Gastroesophageal sphincter (tissue), 4 donors: ENCODE results near the gene CTNNA1. TPM values are rescaled to one million over a fixed set of nuclear protein-coding genes. Genes with fewer than 3 reads are reported as not detected.

Experiments
- ATAC-seq: fragments of 150-250 bp; one replicate; pipeline ENCODE4 v1.9.1; 2016; ENCODE audit warnings: mild to moderate bottlenecking, moderate library complexity
- H3K27ac ChIP-seq, 4 donors: fragments of 200-600 bp; sonication (generic) in 3 of 4; 1 replicate in 3 of 4; 2 replicates in 1 of 4; pipeline ENCODE4 v1.5.1; 2016 to 2019
- H3K27me3 ChIP-seq: fragments of 200-600 bp; sonication (generic); one replicate; pipeline ENCODE4 v1.5.1; 2019
- H3K36me3 ChIP-seq, 2 donors: fragments of 200-600 bp; sonication (generic); one replicate each; pipeline ENCODE4 v1.5.1; 2019; ENCODE audit warnings: control low read depth in 1 of 2
- H3K4me1 ChIP-seq, 3 donors: fragments of 200-600 bp; sonication (generic); 1 replicate in 2 of 3; 2 replicates in 1 of 3; pipeline ENCODE4 v1.5.1; 2016 to 2019; ENCODE audit warnings: control low read depth in 2 of 3
- H3K4me3 ChIP-seq, 2 donors: fragments of 200-600 bp; sonication (generic); one replicate each; pipeline ENCODE4 v1.5.1; 2019; ENCODE audit warnings: mild to moderate bottlenecking in 1 of 2, moderate library complexity in 1 of 2
- H3K9me3 ChIP-seq, 3 donors: fragments of 200-600 bp; sonication (generic); one replicate each; pipeline ENCODE4 v1.5.1; 2017 to 2019; ENCODE audit warnings: control low read depth in 2 of 3
- EP300 ChIP-seq: sonication (generic); formaldehyde crosslinking; IDR thresholded peaks from one replicate; pipeline ENCODE4 v1.6.1; 2017; ENCODE audit warnings: antibody characterized with exemption, mild to moderate bottlenecking
- POLR2A ChIP-seq, 2 donors: fragments of 450-650 bp; IDR thresholded peaks; one replicate each; pipeline ENCODE4 v1.6.1; 2017; ENCODE audit warnings: antibody characterized with exemption in 2 of 2, mild to moderate bottlenecking in 2 of 2, moderate library complexity in 1 of 2
- POLR2AphosphoS5 ChIP-seq: sonication (generic); formaldehyde crosslinking; IDR thresholded peaks from one replicate; pipeline ENCODE4 v1.6.1; 2017; ENCODE audit warnings: antibody characterized with exemption
- WGBS, 2 donors: methylation state at CpG; one replicate each; pipeline ENCODE4 v1.1.5; 2018; ENCODE audit warnings: low coverage in 1 of 2; 5-methylcytosine and 5-hydroxymethylcytosine counted together
- total RNA-seq, 4 donors: library from RNA; depleted of rRNA; stranded (reverse); fragments of >200 nt; gene quantifications; one replicate each; pipeline ENCODE4 v1.1.0, GENCODE V29; 2016
- TF ChIP-seq, protein P1 (sequence below), 4 experiments: fragments of 200-600 bp in 2 of 4; fragments of 450-650 bp in 2 of 4; sonication (generic) in 1 of 4; IDR thresholded peaks; one replicate each; pipeline ENCODE4 v1.5.1; 2017 to 2019; ENCODE audit warnings: antibody characterized with exemption in 4 of 4, mild to moderate bottlenecking in 2 of 4, moderate library complexity in 2 of 4

The CTNNA1 gene
- total RNA-seq, 4 donors from 2014 or later: 289 to 425 (median 365) TPM

DNA sequence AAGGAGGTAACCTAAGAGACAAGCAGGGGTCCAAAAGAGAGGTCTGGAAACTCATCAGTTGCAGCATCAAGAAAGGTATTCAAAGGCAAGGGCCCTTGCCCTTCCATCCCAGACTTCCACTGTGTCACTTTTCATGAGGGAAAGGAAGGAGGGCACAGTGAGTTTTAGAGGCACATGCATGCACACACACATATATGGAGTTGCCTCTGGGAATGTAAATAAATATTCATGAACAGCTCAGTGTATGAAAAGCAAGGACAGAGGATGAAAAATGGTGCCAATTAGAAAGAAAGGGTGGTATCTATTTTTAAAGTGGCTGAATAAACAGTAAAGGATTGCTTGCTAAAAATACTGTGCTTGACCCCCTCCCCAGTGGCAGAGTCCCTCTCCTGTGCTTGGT, 227.2 kb downstream of the CTNNA1 start:
- no peaks in the 10 kb centered on the region for H3K9me3 ChIP-seq
- H3K4me3 ChIP-seq: no peak overlapping the region
- H3K27ac ChIP-seq: no peak overlapping the region
- peaks cover 0 to 17% (median 0%) of the 10 kb centered on the region in 3 donors for H3K4me1 ChIP-seq
- TF ChIP-seq EP300 (no peak), POLR2AphosphoS5 (no peak), POLR2A (IDR thresholded peaks at IDR 0.05) (no peak)
- TF ChIP-seq, protein P1, sequence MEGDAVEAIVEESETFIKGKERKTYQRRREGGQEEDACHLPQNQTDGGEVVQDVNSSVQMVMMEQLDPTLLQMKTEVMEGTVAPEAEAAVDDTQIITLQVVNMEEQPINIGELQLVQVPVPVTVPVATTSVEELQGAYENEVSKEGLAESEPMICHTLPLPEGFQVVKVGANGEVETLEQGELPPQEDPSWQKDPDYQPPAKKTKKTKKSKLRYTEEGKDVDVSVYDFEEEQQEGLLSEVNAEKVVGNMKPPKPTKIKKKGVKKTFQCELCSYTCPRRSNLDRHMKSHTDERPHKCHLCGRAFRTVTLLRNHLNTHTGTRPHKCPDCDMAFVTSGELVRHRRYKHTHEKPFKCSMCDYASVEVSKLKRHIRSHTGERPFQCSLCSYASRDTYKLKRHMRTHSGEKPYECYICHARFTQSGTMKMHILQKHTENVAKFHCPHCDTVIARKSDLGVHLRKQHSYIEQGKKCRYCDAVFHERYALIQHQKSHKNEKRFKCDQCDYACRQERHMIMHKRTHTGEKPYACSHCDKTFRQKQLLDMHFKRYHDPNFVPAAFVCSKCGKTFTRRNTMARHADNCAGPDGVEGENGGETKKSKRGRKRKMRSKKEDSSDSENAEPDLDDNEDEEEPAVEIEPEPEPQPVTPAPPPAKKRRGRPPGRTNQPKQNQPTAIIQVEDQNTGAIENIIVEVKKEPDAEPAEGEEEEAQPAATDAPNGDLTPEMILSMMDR (IDR thresholded peaks at IDR 0.05): no peak
- H3K27me3 ChIP-seq: no peaks in the 10 kb centered on the region
- ATAC-seq: no peak
- peaks cover 0 to 6% of the 10 kb centered on the region in 2 donors for H3K36me3 ChIP-seq

DNA sequence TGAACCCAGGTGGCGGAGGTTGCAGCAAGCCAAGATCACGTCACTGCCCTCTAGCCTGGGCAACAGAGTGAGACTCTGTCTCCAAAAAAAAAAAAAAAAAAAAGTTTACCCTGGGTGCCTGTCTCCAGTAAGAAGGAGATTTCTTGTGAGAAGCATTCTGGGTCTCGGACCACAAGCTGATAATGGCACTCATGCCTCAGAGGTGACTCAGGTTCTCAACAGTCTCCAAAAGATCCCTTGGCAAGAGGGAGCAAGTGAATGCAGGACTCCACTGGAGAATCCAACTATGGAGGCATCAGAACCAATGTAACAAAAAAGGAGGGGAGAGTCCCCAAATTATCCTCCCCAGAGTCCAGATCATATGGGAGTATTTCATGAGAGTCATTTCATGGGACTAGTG, 227.9 kb downstream of the CTNNA1 start:
- peaks cover 0 to 6% of the 10 kb centered on the region in 2 donors for H3K36me3 ChIP-seq
- no peaks in the 10 kb centered on the region for H3K27me3 ChIP-seq
- no peak overlapping the region for H3K27ac ChIP-seq
- ATAC-seq: no peak
- H3K9me3 ChIP-seq: no peaks in the 10 kb centered on the region
- H3K4me3 ChIP-seq: no peak overlapping the region
- peaks cover 0 to 21% (median 0%) of the 10 kb centered on the region in 3 donors for H3K4me1 ChIP-seq
- 50 to 57% methylated on average over 1 of the region's 3 CpGs for WGBS, 2 donors
- TF ChIP-seq POLR2AphosphoS5: no peak
- no peak for TF ChIP-seq POLR2A (IDR thresholded peaks at IDR 0.05)
- TF ChIP-seq EP300: no peak
- TF ChIP-seq, protein P1 (IDR thresholded peaks at IDR 0.05): no peak

GRCh38 chr5:138981586-138981985, 228.4 kb downstream of the CTNNA1 start:
- Histone ChIP-seq H3K27me3 (no peaks in the 10 kb centered on the region), H3K4me1 (peaks cover 0 to 21% (median 0%) of the 10 kb centered on the region in 3 donors), H3K9me3 (no peaks in the 10 kb centered on the region), H3K36me3 (peaks cover 0 to 6% of the 10 kb centered on the region in 2 donors), H3K27ac (no peak overlapping the region), H3K4me3 (no peak overlapping the region)
- no peak for TF ChIP-seq POLR2A (IDR thresholded peaks at IDR 0.05)
- no peak for ATAC-seq
- 80 to 83% methylated on average over 1 to 7 of the region's 7 CpGs for WGBS, 2 donors

GRCh38 chr5:138983984-138984383, 230.8 kb downstream of the CTNNA1 start:
- Histone ChIP-seq H3K36me3 (peaks cover 0 to 6% of the 10 kb centered on the region in 2 donors), H3K27ac (no peak overlapping the region), H3K4me3 (no peak overlapping the region), H3K4me1 (peaks cover 0 to 21% (median 0%) of the 10 kb centered on the region in 3 donors), H3K9me3 (no peaks in the 10 kb centered on the region), H3K27me3 (no peaks in the 10 kb centered on the region)
- WGBS, 2 donors: 83 to 94% methylated on average over 2 of the region's 2 CpGs
- ATAC-seq: no peak
- TF ChIP-seq POLR2A (IDR thresholded peaks at IDR 0.05) (no peak), POLR2AphosphoS5 (no peak), EP300 (no peak)
- TF ChIP-seq, protein P1 (IDR thresholded peaks at IDR 0.05): no peak

Other genes with a start within 250 kb of the CTNNA1 start
- 100 to 1,000 TPM; 108 to 163 (median 127) TPM for gene ETF1, start 210.2 kb upstream of the CTNNA1 start, total RNA-seq
- 100 to 1,000 TPM; 201 to 367 (median 267) TPM for gene HSPA9, start 178.0 kb upstream of the CTNNA1 start, total RNA-seq
- gene LRRTM2, start 121.9 kb downstream of the CTNNA1 start, total RNA-seq: under 1 TPM; under 0.01 to 0.87 (median 0.31) TPM